Non-pigmented ciliary epithelial cell (primary cell): ENCODE data around the gene USH2A.

Source experiments
- DNase-seq: peaks from one replicate; pipeline ENCODE4 v3.0.0-alpha.2; 2010; ENCODE audit warnings: low read depth

Gene USH2A

DNA sequence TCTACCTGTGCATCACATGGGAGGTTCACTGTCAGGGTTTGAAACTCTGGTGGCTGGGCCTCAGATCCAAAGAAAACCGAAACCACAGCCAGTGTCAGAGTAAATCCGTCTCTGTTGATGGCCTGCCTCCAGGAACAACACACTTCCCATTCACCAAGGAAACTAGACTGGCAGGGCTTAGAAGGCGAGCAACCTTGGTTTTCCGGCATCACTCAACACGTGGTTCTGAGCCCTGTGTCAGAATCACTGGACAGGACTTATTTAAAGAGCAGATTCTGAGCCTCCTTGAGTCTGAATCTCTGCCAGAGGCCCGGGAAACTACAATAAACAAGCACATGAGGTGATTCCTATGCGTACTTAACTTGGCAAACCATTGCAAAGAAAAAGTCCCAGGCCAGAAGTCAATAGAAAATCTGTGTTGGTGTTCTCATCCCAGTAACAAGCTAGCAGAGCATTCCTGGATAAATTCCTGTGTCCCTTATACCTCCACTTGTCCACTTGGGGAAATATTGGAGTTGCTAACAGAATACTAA lies 786.1 kb downstream of the USH2A start:
- no peak for DNase-seq

DNA sequence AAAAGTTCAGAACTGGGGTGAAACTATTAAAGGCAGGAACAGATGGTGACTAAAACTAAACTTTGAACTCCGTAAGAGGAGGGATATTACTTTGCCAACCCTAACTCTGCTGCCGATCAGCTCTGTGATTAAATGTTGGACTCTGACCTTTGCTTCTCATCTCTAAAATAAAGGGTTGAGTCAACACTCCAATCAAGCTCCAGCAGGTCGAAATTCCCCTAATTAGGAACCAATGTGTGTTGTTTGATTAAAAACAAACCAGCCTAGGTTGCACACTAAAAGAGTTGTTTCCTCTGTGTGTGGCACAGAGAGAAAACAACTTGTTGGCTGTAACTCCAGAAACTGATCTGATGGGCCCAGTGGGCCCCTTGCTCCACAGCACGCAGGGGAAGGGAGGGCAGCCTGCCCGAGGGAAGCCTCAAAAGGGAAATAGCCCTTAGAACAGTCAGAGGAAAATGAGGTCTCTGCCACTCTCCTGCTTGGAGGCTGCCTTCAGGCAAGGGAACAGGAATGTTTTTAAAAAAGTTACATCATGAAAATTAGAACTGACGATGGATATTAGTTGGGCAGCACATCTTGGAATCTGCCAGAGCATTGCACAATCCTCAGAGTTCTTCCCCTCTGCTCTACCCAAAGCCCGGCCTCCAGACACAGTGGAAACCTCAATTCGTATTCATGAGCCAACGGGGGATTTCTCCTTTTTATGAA lies 786.8 kb downstream of the USH2A start:
- no peak for DNase-seq

DNA sequence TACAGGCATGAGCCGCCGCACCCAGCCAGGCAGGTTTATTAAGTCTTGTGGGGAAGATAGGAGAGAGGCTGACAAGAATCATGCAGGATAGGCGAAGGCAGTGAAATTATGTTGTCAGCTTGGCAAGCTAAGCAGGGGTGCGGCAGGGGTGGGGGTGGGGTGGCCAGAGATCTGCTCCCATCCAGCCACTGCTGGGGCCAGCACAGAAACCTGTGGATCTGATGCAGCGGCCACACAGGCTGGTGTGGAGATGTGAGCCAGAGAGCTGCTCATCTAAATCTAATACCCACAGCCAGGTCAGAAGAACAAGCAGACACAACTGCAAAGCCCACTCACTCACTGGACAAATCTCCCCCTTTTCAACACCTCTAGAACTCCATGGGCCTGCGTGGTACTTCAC lies 787.4 kb downstream of the USH2A start:
- DNase-seq: no peak

DNA sequence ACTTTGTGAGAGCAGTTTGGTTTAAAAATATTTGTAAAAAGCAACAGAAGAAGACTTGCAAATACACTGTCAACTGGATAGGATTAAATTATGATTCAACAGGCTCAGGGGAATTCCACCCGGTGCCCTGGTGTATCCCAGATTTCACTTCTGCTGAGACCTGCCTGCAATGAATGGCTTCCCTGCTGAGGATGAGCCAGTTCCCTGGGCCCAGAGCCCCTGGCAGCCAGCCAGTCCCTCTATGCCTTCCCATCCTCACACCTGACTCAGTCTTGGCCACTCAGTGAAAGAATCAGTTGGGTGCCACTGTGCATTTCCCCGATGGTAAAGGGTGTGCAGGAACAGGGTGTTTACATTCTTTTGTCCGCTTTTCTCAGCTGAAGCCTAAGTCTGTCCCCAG lies 791.8 kb downstream of the USH2A start:
- no peak for DNase-seq

DNA sequence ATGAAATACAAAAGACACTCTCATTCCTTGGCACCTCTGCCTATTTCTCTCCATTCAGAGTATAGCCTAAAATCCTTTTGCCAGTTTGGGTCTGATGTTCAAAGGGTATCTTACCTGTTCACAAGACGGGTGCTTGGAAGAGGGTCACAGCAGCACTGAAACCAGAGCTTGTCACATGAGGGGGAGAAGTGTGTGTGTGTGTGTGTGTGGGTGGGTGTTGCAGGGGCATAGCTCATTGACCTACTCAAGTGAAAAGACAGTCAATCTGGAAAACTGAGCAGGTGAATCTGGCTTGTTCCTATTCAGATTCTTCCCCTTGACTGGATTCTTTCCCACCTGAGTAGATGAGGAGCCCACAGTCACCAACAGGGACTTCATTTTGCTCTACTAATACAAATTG lies 792.2 kb downstream of the USH2A start:
- no peak for DNase-seq

DNA sequence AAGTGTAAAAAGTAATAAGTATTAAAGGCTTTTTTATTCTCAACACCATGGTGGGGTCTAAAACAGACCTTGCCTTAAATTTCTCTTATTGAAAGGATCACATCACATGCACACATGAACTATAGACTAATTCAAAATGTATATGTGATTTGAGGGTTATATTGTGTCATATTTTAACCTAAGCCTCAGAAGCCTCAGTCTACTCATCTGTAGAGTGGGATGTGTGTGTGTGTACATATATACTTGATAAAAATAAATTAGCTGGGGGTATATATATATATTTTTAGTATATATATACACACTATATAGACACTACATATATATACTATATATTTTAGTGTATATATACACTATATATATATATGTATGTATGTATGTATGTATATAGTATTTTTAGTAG lies 797.3 kb downstream of the USH2A start:
- no peak for DNase-seq

DNA sequence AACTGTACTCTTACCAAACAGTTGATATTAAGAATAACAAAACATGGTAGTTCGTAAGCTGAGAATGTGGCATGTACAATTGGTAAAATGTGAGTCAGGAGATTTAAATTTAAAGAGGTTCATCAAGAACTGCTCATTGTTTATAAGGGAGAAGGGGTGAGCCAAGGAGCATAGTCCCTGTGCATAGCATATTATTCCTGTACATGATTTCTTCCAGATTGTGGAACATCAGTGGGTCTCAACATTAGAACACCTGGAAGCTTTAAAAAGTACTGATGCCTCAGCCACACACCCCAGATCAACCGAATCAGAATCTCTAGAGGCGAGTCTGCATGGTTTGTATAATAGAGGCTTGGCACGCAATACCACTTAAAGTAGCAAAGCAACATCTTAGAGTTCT lies 800.1 kb downstream of the USH2A start:
- DNase-seq: no peak

DNA sequence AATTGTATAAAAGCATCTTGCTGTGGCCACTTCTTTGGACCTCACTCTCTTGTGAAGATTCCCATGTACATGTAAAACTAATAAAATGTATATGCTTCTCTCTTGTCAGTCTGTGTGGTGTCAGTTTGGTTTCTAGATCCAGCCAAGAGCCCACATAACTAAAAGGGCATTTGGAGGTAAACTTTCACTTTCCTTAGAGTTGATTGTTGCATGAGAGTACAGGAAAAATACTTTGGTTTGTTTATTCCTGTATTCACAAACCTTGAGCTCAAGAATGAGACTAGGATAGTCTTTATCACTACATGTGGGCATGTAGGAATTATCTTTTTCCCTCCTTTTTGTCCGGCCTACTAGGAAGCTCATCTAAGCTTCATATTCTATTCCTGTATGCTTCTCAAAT lies 805.3 kb downstream of the USH2A start:
- no peak for DNase-seq

DNA sequence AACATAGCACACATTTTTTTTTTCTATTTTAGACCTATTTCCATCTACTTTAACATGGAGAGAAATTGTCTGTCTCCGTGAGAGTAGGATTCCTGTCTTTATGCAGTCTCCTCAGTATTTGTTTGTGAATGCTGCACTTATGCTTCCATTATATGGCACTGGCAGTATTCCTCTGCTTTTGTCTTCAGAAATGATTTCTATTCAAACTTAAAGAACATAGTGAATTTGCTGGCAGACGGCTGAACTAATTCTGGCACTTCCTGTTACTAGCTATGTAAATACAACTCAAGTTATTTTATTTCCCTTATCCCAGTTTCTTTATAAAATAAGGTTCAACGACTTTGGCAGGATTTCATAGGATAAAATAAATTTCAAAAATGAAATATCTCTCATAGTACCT lies 810.9 kb downstream of the USH2A start:
- DNase-seq: no peak

DNA sequence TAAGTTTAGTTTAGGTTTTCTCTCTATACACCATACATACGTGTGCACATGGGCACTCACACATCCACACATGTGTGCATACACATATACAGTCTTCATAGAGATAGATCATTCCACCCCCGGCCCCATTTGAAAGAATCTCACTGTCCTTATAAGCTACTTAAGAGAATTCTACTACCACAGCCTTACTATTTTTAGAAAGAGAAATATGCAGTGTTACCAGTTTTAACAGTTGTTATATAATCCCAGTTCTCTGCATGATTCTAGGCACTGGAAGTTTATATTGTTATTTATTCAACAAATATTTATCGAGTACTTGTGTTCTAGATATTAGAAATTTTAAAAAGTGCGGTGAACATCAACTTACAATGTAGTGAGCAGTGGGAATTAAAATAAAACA lies 814.6 kb downstream of the USH2A start:
- no peak for DNase-seq

DNA sequence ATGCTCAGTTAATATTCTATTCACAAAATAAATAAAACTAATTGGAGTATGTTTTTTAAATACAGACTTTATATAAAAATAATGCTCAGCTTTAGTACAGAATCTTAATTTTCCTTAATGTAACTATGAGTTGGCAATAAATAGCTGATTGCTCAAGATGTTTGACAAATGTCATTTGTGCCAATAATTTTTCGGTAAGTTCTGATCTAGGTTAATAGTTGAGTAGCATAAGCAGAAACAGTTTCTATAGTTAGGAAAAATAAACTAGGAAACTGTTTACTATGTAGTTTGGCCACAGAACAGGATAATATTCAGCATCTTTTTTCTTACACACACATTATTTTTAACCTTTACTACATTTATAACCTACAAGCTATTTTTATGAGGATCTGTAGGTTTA lies 815.8 kb downstream of the USH2A start:
- DNase-seq: no peak

DNA sequence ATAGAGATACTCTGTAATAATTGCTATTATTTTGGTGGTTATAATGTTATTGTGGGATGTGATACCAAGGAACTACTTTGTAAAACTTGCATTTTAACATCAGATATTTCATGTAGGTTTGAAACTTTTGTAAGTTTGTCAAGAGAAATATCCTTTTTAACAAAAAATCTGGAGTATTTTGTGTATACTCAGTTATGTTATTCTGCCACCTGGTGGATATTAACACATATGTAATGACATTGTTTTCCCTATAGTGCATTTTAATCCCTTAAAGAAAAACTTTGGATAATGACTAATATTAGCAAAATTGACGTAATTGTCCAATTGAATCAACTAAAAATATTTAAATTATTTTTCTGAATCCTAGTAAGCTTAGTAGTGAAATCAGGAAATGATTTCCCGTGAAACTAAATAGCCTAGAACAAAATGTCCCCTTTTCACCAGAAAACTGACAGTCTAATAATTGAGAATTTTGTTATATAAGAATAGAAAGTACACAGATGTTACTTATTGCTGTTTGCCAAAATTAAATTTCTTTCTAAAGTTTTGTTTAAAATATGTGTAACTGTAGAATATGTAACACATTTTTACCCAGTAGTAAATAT lies 816.6 kb downstream of the USH2A start:
- no peak for DNase-seq

DNA sequence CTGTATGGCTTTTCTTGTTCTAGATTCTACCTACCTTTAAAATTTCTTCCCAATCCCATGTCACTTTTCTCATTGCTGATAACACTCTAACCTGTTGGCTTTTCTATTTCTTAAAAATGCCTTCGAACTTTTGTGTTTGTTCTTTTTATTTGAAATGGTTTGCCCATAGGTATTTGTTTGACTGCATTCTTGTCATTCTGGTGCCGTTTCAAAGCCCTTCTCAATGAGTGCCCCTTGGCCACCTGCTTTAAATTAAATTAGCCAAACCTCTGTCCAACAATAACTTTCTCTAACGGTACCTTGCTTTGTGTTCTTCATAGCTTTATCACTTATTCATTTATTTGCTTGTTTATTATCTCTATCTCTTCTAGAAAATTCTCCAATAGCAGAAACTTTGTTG lies 817.2 kb downstream of the USH2A start:
- DNase-seq: no peak

DNA sequence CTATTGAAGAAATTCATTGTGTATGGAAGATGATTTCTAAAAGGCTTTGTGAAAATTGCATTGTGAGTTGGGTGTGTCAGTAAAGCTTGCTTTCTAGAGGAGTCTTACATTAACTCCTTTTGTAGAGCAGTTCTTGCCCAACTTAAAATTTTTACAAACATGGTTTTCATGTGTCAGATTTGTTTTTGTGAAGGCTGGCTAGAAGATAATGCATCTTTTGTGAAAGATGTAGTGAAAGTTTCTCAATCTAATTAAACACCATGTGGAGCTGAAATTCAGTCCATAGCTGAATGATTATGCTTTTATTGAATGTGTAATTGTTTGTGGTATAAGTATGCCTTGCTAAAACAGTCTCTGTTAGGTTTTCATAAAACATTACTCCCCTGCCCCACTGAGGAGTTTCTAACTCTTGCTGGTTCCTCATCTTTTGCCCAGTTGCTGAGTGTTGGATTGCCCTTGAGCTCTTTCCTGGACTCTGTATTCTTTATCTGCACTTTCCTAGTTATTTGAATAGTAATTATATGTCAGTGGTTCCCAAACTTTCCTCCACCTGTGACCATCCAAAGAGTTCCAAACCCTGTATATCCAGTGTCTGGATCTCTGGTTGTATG lies 818.1 kb downstream of the USH2A start:
- DNase-seq: no peak

DNA sequence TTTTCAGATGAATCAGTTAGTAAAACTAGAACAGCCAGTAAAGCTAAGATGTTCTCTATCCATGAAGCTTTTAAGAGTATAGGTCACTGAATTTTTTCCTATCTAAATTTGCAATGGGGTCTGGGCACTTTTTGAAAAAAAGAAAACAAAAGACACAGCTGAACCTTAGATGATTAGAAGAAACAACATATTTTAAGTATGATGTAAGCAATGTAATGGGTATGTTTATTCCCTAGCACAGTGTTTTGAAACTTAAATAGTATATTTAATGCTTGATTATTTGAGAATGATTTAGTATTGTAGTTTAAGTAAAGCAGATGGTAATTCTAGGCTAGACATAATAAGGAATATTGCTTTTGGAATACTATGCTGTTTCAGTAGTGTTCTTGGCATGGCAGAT lies 819.9 kb downstream of the USH2A start:
- DNase-seq: no peak

DNA sequence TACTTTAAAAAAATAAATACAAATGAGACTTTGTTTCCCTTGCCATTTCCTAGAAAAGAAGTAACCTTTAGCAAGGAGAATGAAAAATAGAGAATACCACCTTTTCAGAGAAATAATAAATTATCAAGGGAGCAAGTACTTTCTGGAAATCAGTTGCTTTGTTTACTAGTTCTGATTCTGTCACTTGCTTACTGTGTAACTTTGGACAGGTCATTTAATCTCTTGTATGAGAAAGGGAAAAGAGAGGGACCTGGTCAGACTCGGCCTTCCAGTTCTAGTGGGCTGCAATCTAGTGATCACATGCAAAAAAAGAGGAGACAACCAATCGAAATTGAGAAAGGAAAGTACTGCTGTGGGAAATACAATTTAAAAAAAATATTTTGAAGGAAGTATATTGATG lies 822.0 kb downstream of the USH2A start:
- no peak for DNase-seq

DNA sequence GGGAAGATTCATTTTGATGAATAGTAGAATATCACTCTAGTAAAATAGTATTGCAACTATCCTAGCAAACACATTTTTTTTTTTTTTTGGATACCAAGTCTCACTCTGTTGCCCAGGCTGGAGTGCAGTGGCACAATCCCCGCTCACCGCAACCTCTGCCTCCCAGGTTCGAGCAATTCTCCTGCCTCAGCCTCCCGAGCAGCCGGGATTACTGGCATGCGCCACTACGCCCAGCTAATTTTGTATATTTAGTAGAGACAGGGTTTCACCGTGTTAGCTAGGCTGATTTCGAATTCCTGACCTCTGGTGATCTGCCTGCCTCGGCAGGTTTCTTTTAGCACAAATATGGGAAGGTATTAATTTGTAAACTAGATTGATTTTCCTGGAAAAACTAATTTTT lies 822.4 kb downstream of the USH2A start:
- DNase-seq: no peak

DNA sequence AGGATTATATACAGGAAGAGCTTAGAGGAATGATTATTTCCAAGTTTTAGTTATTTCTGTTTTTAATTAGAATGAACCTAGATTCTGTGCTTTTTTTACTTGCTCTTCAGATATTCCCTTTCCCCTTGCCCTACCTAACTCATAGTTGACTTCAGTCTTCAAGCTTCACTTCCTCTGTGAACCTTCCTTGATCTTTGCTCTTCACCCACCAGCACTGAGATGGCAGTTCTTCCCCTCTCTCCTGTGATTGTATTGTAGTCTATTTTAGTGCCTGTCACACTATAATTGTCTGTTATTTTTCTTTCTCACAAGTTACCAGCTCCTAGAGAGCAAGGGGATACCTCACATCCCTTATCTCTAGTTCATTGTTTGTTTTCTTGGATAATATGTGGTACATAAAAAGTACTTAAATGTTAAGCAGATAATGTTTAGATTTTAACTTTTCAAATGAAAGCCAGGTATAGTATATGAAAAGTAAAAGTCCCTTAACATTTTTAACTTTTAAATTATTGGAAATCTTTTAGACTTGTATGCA lies 822.9 kb downstream of the USH2A start:
- DNase-seq: no peak

DNA sequence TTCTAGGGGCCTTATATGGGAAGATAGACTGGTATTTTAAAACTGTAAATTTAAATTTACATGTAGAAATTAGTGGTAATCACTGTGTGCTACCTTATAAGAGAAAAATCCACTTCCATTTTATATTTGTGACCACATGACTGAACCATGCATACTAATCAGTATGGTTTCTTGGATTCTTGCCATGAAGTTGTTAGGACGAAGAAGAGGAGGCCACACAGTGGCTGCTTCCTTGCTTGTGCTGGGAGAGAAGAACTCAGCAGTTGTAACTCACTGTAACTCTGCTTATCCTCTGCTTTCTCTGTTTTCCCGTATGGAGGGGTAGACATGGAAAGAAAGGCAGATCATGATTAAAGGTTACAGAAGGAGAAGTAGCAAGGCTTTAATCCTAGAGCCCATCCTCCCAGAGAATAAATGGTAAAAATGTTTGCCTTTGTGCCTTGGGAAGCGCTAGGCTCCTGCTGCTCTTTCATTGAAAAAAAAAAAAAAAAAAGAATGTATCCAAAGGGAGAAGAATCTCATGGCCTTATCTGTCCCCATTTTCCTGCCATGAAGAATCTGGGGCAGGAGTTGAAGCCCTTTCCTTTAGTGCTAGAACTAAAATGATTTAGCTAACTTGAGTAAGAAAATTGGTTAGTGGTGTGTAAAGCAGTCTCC lies 823.7 kb downstream of the USH2A start:
- DNase-seq: peak; percentile 52

DNA sequence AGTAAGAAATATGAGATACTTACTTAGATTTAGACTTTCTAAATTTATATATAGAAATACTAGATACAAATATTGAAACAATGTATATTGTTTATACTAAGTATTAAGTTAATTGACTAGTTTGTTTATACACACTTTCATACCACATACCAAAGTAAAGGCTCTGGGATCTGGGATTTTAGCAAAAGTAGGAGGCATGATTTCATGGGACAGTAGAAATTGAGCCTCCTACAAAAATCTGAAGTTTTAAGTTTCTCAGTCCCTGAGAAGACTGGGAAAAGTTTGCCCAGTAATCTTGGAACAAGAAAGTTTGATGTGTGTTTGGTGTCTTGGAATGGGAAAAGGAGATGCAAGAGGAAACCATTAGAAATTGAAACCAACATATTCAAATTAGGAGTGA lies 825.3 kb downstream of the USH2A start:
- no peak for DNase-seq

DNA sequence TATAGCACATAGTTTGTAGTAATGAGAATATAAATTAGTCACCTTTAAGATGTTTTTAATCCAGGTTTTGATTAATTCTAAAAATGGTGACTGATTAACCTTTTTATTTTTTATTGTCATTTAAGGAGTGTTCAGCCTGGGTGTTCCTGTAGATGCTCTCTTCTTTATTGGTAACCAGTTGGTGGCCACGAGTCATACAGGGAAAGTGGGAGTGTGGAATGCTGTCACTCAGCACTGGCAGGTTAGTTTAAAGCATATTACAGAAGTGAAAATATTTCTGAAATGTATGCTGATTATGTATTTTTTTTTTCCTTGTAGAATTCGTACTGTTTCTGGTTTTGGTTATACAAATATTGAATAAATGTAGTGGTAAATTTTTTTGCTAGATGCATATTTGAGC lies 828.0 kb downstream of the USH2A start:
- DNase-seq: no peak

DNA sequence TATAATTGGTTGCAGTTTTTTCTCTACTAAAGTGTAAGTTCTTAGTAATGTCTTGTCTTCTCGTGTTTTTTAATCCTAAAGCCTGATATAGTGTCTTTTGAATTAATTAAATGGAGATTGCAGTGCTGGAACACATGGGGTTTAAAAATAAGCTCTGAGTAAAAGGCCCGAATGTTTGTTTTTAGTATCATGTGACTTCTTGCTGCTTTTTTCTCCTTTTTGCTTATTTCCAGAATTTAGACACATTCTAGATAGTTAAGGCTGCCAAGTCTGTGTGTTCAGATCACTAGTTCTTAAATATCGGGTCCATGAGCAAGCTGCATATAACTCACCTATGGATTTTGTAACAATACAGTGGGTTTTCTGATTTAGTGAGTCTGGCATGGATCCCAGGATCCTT lies 828.6 kb downstream of the USH2A start:
- no peak for DNase-seq
